ENCODE data around the gene ADGRG3.

ADGRG3 gene

GRCh38 chr16:57682809-57683635, 14.9 kb downstream of the ADGRG3 start:
- DNase-seq (ENCODE audit: low spot score) (no peak), ATAC-seq (ENCODE audit: low read depth) (no peak)
- Histone ChIP-seq H3K36me3 (ENCODE audit: low read depth) (no peaks in the 10 kb centered on the region), H3K4me1 (ENCODE audit: insufficient read depth, poor library complexity, severe bottlenecking) (no peaks in the 10 kb centered on the region), H3K27me3 (ENCODE audit: insufficient read depth, poor library complexity, severe bottlenecking) (no peaks in the 10 kb centered on the region), H3K27ac (ENCODE audit: poor library complexity, severe bottlenecking) (no peak overlapping the region), H3K4me3 (ENCODE audit: severe bottlenecking) (no peak overlapping the region), H3K9me3 (ENCODE audit: severe bottlenecking) (no peaks in the 10 kb centered on the region)
- TF ChIP-seq CTCF (IDR thresholded peaks at IDR 0.05; ENCODE audit: poor library complexity, severe bottlenecking), result no peak

- H3K27ac ChIP-seq (ENCODE audit: poor library complexity, severe bottlenecking), result no peak overlapping the region
- no peaks in the 10 kb centered on the region for H3K9me3 ChIP-seq (ENCODE audit: severe bottlenecking)
- no peaks in the 10 kb centered on the region for H3K4me1 ChIP-seq (ENCODE audit: insufficient read depth, poor library complexity, severe bottlenecking)
- H3K4me3 ChIP-seq (ENCODE audit: severe bottlenecking), result no peak overlapping the region
- no peaks in the 10 kb centered on the region for H3K36me3 ChIP-seq (ENCODE audit: low read depth)
- ATAC-seq (ENCODE audit: low read depth) (no peak), DNase-seq (ENCODE audit: low spot score) (no peak)
- H3K27me3 ChIP-seq (ENCODE audit: insufficient read depth, poor library complexity, severe bottlenecking), result no peaks in the 10 kb centered on the region
- TF ChIP-seq CTCF (IDR thresholded peaks at IDR 0.05; ENCODE audit: poor library complexity, severe bottlenecking), result no peak
Measured at GRCh38 chr16:57683636-57684545, 15.8 kb downstream of the ADGRG3 start.

DNA sequence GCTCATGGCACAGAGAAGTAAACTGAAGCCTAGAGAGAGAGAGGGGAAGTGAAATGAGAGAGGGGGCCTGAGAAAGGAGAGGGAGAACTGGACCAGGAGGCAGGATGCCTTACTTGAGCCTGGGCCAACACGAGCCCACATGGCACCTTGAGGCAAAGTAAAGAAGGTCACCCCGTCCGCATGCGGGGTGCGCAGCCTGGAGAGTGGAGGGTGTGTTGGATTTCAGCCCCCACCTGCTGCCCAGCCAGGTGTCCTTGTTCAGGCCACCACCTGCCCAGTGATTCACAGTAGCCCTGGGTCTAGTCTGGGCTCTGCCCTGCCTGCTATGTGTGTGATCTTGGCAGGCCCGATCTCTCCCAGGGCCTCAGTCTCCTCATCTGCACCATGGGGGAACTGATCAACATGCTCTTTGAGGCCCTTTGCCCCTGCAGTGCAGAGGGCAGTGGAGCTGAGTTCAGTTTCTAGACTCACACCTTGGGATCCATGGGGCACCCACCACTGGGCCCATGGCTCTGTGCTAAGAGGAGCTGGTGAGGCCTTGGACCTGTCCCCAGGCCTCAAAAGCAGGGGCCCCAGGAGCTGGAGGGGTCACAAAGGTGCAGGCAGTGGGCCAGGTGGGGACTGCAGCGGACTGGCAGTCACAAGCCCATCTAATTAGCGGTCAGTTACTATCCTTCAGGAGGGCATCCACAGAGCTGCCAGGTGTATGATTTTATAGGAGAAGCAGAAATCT, 16.7 kb downstream of the ADGRG3 start:
- H3K27me3 ChIP-seq (ENCODE audit: insufficient read depth, poor library complexity, severe bottlenecking), result no peaks in the 10 kb centered on the region
- DNase-seq (ENCODE audit: low spot score), result no peak
- no peaks in the 10 kb centered on the region for H3K4me1 ChIP-seq (ENCODE audit: insufficient read depth, poor library complexity, severe bottlenecking)
- no peak for ATAC-seq (ENCODE audit: low read depth)
- H3K36me3 ChIP-seq (ENCODE audit: low read depth), result no peaks in the 10 kb centered on the region
- no peak overlapping the region for H3K4me3 ChIP-seq (ENCODE audit: severe bottlenecking)
- no peak for TF ChIP-seq CTCF (IDR thresholded peaks at IDR 0.05; ENCODE audit: poor library complexity, severe bottlenecking)
- no peak overlapping the region for H3K27ac ChIP-seq (ENCODE audit: poor library complexity, severe bottlenecking)
- H3K9me3 ChIP-seq (ENCODE audit: severe bottlenecking), result no peaks in the 10 kb centered on the region

GRCh38 chr16:57685633-57686032, 17.5 kb downstream of the ADGRG3 start:
- Histone ChIP-seq H3K4me3 (ENCODE audit: severe bottlenecking) (no peak overlapping the region), H3K4me1 (ENCODE audit: insufficient read depth, poor library complexity, severe bottlenecking) (no peaks in the 10 kb centered on the region), H3K9me3 (ENCODE audit: severe bottlenecking) (no peaks in the 10 kb centered on the region), H3K36me3 (ENCODE audit: low read depth) (no peaks in the 10 kb centered on the region), H3K27ac (ENCODE audit: poor library complexity, severe bottlenecking) (no peak overlapping the region), H3K27me3 (ENCODE audit: insufficient read depth, poor library complexity, severe bottlenecking) (no peaks in the 10 kb centered on the region)
- DNase-seq (ENCODE audit: low spot score) (no peak), ATAC-seq (ENCODE audit: low read depth) (no peak)
- no peak for TF ChIP-seq CTCF (IDR thresholded peaks at IDR 0.05; ENCODE audit: poor library complexity, severe bottlenecking)
